Measurements from ENCODE around the gene OGFRL1. TPM values are rescaled to one million over a fixed set of nuclear protein-coding genes. Genes with fewer than 3 reads are reported as not detected.

Gene OGFRL1
- total RNA-seq, result 14.2 TPM

DNA sequence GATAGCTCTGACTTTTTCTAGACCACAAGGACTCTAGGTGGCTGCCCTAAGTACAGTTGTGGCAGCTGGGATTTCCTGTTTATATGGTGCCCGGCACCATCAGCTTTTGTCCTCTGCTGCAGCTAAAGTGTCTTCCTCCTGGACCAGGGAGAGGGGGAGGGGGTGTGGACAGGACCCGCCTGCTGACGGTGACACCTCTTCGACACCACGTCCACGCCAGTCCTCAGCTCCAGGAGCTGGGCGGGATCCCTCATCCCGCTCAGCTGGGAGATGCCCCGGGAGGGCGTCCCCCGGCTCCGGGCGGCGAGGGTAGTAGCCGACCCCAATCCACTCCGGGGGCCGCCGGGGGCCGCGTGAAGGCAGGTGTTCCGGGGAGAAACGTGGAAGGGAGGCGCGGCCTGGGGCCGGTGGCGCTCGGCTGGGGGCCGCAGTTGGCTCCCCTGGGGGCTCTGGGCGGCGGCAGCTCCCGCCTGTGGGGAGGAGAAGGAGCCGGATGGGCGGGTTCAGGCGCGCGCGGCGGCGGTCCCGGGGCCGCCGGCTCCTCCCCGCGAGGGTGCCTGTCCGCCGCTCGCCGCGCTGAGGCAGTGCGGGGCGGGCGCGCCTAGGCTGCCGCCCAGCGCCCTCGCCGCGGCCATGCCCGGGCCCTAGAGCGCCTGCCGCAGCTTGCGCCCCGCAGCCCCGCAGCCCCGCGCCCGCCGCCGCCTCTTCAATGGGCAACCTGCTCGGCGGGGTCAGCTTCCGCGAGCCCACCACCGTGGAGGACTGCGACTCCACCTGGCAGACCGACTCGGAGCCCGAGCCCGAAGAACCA, at the start of gene OGFRL1:
TSS of gene OGFRL1 (plus strand) at position 584 of the 811 bp plus-strand sequence. CDS start at position 710, 126 bp downstream.

